Tibial artery (tissue), 4 donors: ENCODE data around the gene ACKR3.

ENCODE experiments used
- DNase-seq, 2 donors: peaks; one replicate each; pipeline ENCODE4 v3.0.0-alpha.2; 2019
- H3K27ac ChIP-seq, 2 donors: fragments of 200-600 bp; sonication (generic) in 1 of 2; 1 replicate in 1 of 2; 2 replicates in 1 of 2; pipeline ENCODE4 v1.5.1; 2018 to 2019; ENCODE audit warnings: mild to moderate bottlenecking in 1 of 2
- H3K27me3 ChIP-seq, 2 donors: fragments of 200-600 bp; sonication (generic) in 1 of 2; one replicate each; pipeline versions ENCODE4 v1.5.1 to v1.6.0; 2016 to 2019
- H3K36me3 ChIP-seq, 3 donors: fragments of 200-600 bp; sonication (generic) in 2 of 3; one replicate each; pipeline ENCODE4 v1.5.1; 2016 to 2019; ENCODE audit warnings: mild to moderate bottlenecking in 2 of 3
- H3K4me1 ChIP-seq, 4 donors: fragments of 200-600 bp; sonication (generic) in 2 of 4; 1 replicate in 3 of 4; 2 replicates in 1 of 4; pipeline ENCODE4 v1.5.1; 2016 to 2019
- H3K4me3 ChIP-seq, 2 donors: fragments of 200-600 bp; sonication (generic) in 1 of 2; 1 replicate in 1 of 2; 2 replicates in 1 of 2; pipeline ENCODE4 v1.5.1; 2018 to 2019; ENCODE audit warnings: mild to moderate bottlenecking in 2 of 2
- H3K9me3 ChIP-seq, 3 donors: fragments of 200-600 bp; sonication (generic) in 1 of 3; one replicate each; pipeline ENCODE4 v1.5.1; 2016 to 2019
- CTCF ChIP-seq, 2 experiments: fragments of 200-600 bp in 1 of 2; fragments of 450-650 bp in 1 of 2; IDR thresholded peaks; one replicate each; pipeline ENCODE4 v1.5.1; 2017 to 2019; ENCODE audit warnings: antibody characterized with exemption in 2 of 2, mild to moderate bottlenecking in 1 of 2, moderate library complexity in 1 of 2
- intact Hi-C: fragments of 100-400 bp; cut with DNase I; formaldehyde crosslinking; loops from one replicate; pipeline ENCODE4 v1.15.0; 2023; ENCODE audit warnings: low total_unique reads

The ACKR3 gene

GRCh38 chr2:236565212-236565611, 4.4 kb upstream of the ACKR3 start:
- H3K4me3 ChIP-seq, result no peak overlapping the region
- no peak for DNase-seq
- no peak overlapping the region for H3K27ac ChIP-seq
- no peak for TF ChIP-seq CTCF (IDR thresholded peaks at IDR 0.05)
- H3K36me3 ChIP-seq, result no peaks in the 10 kb centered on the region
- no peaks in the 10 kb centered on the region for H3K9me3 ChIP-seq
- H3K27me3 ChIP-seq, result no peaks in the 10 kb centered on the region
- H3K4me1 ChIP-seq, result peaks cover 0 to 29% (median 12%) of the 10 kb centered on the region in 4 donors
- intact Hi-C loops, result loop anchor here (5.0 to 10.0 kb wide), 2 partner anchors 53 to 210 kb away; no protein-coding TSS in a partner anchor

GRCh38 chr2:236565879-236566402, 3.7 kb upstream of the ACKR3 start:
- Histone ChIP-seq H3K27me3 (no peaks in the 10 kb centered on the region), H3K9me3 (no peaks in the 10 kb centered on the region), H3K27ac (peak overlapping the region; percentile 83 to 97), H3K4me1 (peaks cover 0 to 31% (median 12%) of the 10 kb centered on the region in 4 donors), H3K36me3 (no peaks in the 10 kb centered on the region), H3K4me3 (no peak overlapping the region)
- no peak for TF ChIP-seq CTCF (IDR thresholded peaks at IDR 0.05)
- DNase-seq, result no peak
- intact Hi-C loops, result loop anchor here (5.0 to 10.0 kb wide), 2 partner anchors 54 to 211 kb away; no protein-coding TSS in a partner anchor

GRCh38 chr2:236566596-236566995, 3.0 kb upstream of the ACKR3 start:
- Histone ChIP-seq H3K4me3 (no peak overlapping the region), H3K27ac (peak overlapping the region; percentile 83 to 97), H3K27me3 (no peaks in the 10 kb centered on the region), H3K4me1 (peaks cover 0 to 38% (median 12%) of the 10 kb centered on the region in 4 donors), H3K36me3 (no peaks in the 10 kb centered on the region), H3K9me3 (no peaks in the 10 kb centered on the region)
- intact Hi-C loops, result loop anchor here (5.0 to 10.0 kb wide), 2 partner anchors 54 to 212 kb away; no protein-coding TSS in a partner anchor
- TF ChIP-seq CTCF (IDR thresholded peaks at IDR 0.05), result no peak
- no peak for DNase-seq

GRCh38 chr2:236568068-236568921, 1.3 kb upstream of the ACKR3 start:
- Histone ChIP-seq H3K4me3 (peak overlapping the region; percentile 62 to 74), H3K4me1 (peaks cover 0 to 55% (median 18%) of the 10 kb centered on the region in 4 donors), H3K9me3 (no peaks in the 10 kb centered on the region), H3K36me3 (no peaks in the 10 kb centered on the region), H3K27me3 (no peaks in the 10 kb centered on the region), H3K27ac (peak overlapping the region; percentile 83 to 97)
- peak; percentile 48 to 87 for DNase-seq
- TF ChIP-seq CTCF (IDR thresholded peaks at IDR 0.05), result no peak
- intact Hi-C loops, result loop anchor here (5.0 to 10.0 kb wide), 2 partner anchors 56 to 213 kb away; no protein-coding TSS in a partner anchor

GRCh38 chr2:236568922-236569572, 578 bp upstream of the ACKR3 start:
- no peak for TF ChIP-seq CTCF (IDR thresholded peaks at IDR 0.05)
- Histone ChIP-seq H3K27ac (peak overlapping the region; percentile 83 to 97), H3K9me3 (no peaks in the 10 kb centered on the region), H3K27me3 (no peaks in the 10 kb centered on the region), H3K4me3 (peak overlapping the region; percentile 62 to 74), H3K36me3 (no peaks in the 10 kb centered on the region), H3K4me1 (peaks cover 0 to 62% (median 25%) of the 10 kb centered on the region in 4 donors)
- DNase-seq, result no peak
- intact Hi-C loops, result loop anchor here (5.0 to 10.0 kb wide), 2 partner anchors 57 to 214 kb away; no protein-coding TSS in a partner anchor
